H1 (cell line): ENCODE measurements around the gene TMEM209. TPM values are rescaled to one million over a fixed set of nuclear protein-coding genes. Genes with fewer than 3 reads are reported as not detected.

Experiments used
- CTCF ChIA-PET: fragments of 300-600 bp; sonication (Branson Sonifier 250); formaldehyde crosslinking; loops from one replicate; lab custom pipeline; 2021; ENCODE audit not compliant: partially characterized antibody; lab: Charles Lee
- POLR2A ChIA-PET: fragments of 300-600 bp; sonication (Branson Sonifier 250); formaldehyde crosslinking; loops from one replicate; lab custom pipeline; 2021; ENCODE audit warnings: inconsistent platforms; ENCODE audit not compliant: partially characterized antibody; lab: Charles Lee
- DNase-seq, 2 experiments: peaks; one replicate each; pipeline versions ENCODE4 v3.0.0 to v3.0.0-alpha.2; 2010 to 2022; ENCODE audit warnings: low spot score in 2 of 2, low read depth in 1 of 2, mixed read lengths in 1 of 2
- FAIRE-seq: peaks from 2 replicates; lab custom pipeline; 2011; peaks lifted over from hg19 to GRCh38; lab: Jason Lieb, UNC
- H2AFZ ChIP-seq: 2 replicates; pipeline ENCODE4 v1.8.1; 2012; ENCODE audit warnings: low read length, inconsistent platforms
- H2AK5ac ChIP-seq: 2 replicates; pipeline ENCODE4 v1.6.1; 2013; ENCODE audit warnings: low read depth, low read length
- H2BK120ac ChIP-seq: replicated peaks from 2 replicates; pipeline ENCODE3; 2013; ENCODE audit warnings: low read depth, low read length, inconsistent platforms
- H2BK12ac ChIP-seq: 2 replicates; pipeline ENCODE4 v1.6.1; 2013; ENCODE audit warnings: low read depth, low read length
- H2BK15ac ChIP-seq: 2 replicates; pipeline ENCODE4 v1.6.1; 2013; ENCODE audit warnings: low read length
- H2BK20ac ChIP-seq: 2 replicates; pipeline ENCODE4 v1.6.1; 2013; ENCODE audit warnings: low read length
- H2BK5ac ChIP-seq: 2 replicates; pipeline ENCODE4 v1.6.1; 2013; ENCODE audit warnings: low read depth, low read length
- H3K14ac ChIP-seq: 2 replicates; pipeline ENCODE4 v1.6.1; 2013; ENCODE audit warnings: inconsistent platforms; ENCODE audit not compliant: insufficient read length
- H3K18ac ChIP-seq: 2 replicates; pipeline ENCODE4 v1.6.1; 2013; ENCODE audit warnings: low read length; ENCODE audit errors: extremely low read depth
- H3K23ac ChIP-seq: 2 replicates; pipeline ENCODE4 v1.6.1; 2013; ENCODE audit warnings: inconsistent platforms; ENCODE audit not compliant: insufficient read length
- H3K23me2 ChIP-seq: 2 replicates; pipeline ENCODE4 v1.6.1; 2013; ENCODE audit warnings: low read depth, low read length
- H3K27ac ChIP-seq: 2 replicates; pipeline ENCODE4 v1.6.1; 2011; ENCODE audit warnings: low read depth, low read length, inconsistent platforms
- H3K27me3 ChIP-seq, 4 experiments: replicated peaks in 1 of 4; 1 replicate in 1 of 4; 2 replicates in 3 of 4; pipeline versions ENCODE4 v1.6.1 to v1.8.1; 2011 to 2013; ENCODE audit warnings: low read length in 3 of 4, mild to moderate bottlenecking in 3 of 4, inconsistent platforms in 2 of 4, mixed read lengths in 2 of 4, moderate library complexity in 1 of 4; ENCODE audit not compliant: control insufficient read depth in 3 of 4, insufficient read depth in 3 of 4; ENCODE audit errors: extremely low read depth in 1 of 4
- H3K36me3 ChIP-seq, 4 experiments: 2 replicates each; pipeline versions ENCODE4 v1.6.1 to v1.8.1; 2011 to 2013; ENCODE audit warnings: mild to moderate bottlenecking in 4 of 4, low read length in 3 of 4, moderate library complexity in 2 of 4, control low read depth in 1 of 4, inconsistent platforms in 1 of 4; ENCODE audit not compliant: insufficient read depth in 4 of 4, control insufficient read depth in 2 of 4
- H3K4ac ChIP-seq: replicated peaks from 2 replicates; pipeline ENCODE3; 2013; ENCODE audit warnings: low read length, low read depth, mixed read lengths, inconsistent platforms; ENCODE audit not compliant: insufficient read length
- H3K4me1 ChIP-seq, 4 experiments: replicated peaks in 1 of 4; 1 replicate in 1 of 4; 2 replicates in 3 of 4; pipeline versions ENCODE4 v1.6.1 to v1.8.1; 2011 to 2013; ENCODE audit warnings: low read length in 3 of 4, inconsistent platforms in 2 of 4, mixed read lengths in 1 of 4; ENCODE audit not compliant: insufficient read depth in 4 of 4, control insufficient read depth in 3 of 4
- H3K4me2 ChIP-seq, 2 experiments: 2 replicates each; pipeline versions ENCODE4 v1.6.1 to v1.8.1; 2011 to 2013; ENCODE audit warnings: low read depth in 2 of 2, low read length in 2 of 2, control low read depth in 1 of 2, inconsistent platforms in 1 of 2, mild to moderate bottlenecking in 1 of 2; ENCODE audit not compliant: insufficient read depth in 1 of 2
- H3K4me3 ChIP-seq, 4 experiments: fragments of 200-600, 300-600 bp in 1 of 4; sonication (generic), shearing (Covaris generic), sonication (Bioruptor Twin) in 1 of 4; 2 replicates each; pipeline versions ENCODE4 v1.5.1 to v1.8.1; 2011 to 2016; ENCODE audit warnings: low read length in 4 of 4, low read depth in 3 of 4, control low read depth in 2 of 4, inconsistent platforms in 2 of 4, mild to moderate bottlenecking in 2 of 4, mixed read lengths in 1 of 4, moderate library complexity in 1 of 4; ENCODE audit not compliant: insufficient read depth in 2 of 4; ENCODE audit errors: extremely low read depth in 1 of 4
- H3K56ac ChIP-seq: replicated peaks from 2 replicates; pipeline ENCODE3; 2013; ENCODE audit warnings: low read depth, mild to moderate bottlenecking, mixed read lengths, low read length, inconsistent platforms; ENCODE audit not compliant: insufficient read length
- H3K79me1 ChIP-seq: 2 replicates; pipeline ENCODE4 v1.6.1; 2013; ENCODE audit warnings: low read depth, low read length, control low read depth
- H3K79me2 ChIP-seq, 2 experiments: 2 replicates each; pipeline versions ENCODE4 v1.6.1 to v1.8.1; 2012 to 2013; ENCODE audit warnings: low read length in 2 of 2, mild to moderate bottlenecking in 2 of 2, inconsistent platforms in 1 of 2; ENCODE audit not compliant: insufficient read depth in 2 of 2, control insufficient read depth in 1 of 2
- H3K9ac ChIP-seq, 4 experiments: replicated peaks in 1 of 4; 1 replicate in 1 of 4; 2 replicates in 3 of 4; pipeline versions ENCODE4 v1.6.1 to v1.8.1; 2011 to 2013; ENCODE audit warnings: low read depth in 3 of 4, low read length in 3 of 4, control low read depth in 2 of 4, mild to moderate bottlenecking in 2 of 4, moderate library complexity in 2 of 4, inconsistent platforms in 1 of 4; ENCODE audit errors: extremely low read depth in 1 of 4
- H3K9me3 ChIP-seq, 2 experiments: 2 replicates each; pipeline versions ENCODE4 v1.6.1 to v1.8.1; 2012 to 2013; ENCODE audit warnings: mild to moderate bottlenecking in 2 of 2, moderate library complexity in 2 of 2, control low read depth in 1 of 2, inconsistent platforms in 1 of 2, low read depth in 1 of 2, low read length in 1 of 2, mixed read lengths in 1 of 2; ENCODE audit not compliant: insufficient read depth in 2 of 2
- H4K20me1 ChIP-seq, 2 experiments: replicated peaks in 1 of 2; 2 replicates each; pipeline versions ENCODE3 to v1.8.1; 2011 to 2013; ENCODE audit warnings: inconsistent platforms in 2 of 2, low read length in 2 of 2, mild to moderate bottlenecking in 1 of 2; ENCODE audit not compliant: insufficient read depth in 2 of 2, control insufficient read depth in 1 of 2
- H4K5ac ChIP-seq: 2 replicates; pipeline ENCODE4 v1.6.1; 2013; ENCODE audit warnings: low read length, low read depth, mixed read lengths, inconsistent platforms; ENCODE audit not compliant: insufficient read length
- H4K8ac ChIP-seq: 2 replicates; pipeline ENCODE4 v1.8.0; 2013; ENCODE audit warnings: mild to moderate bottlenecking, moderate library complexity, low read length, inconsistent platforms; ENCODE audit not compliant: insufficient read depth; ENCODE audit errors: extremely low read depth
- H4K91ac ChIP-seq: replicated peaks from 2 replicates; pipeline ENCODE3; 2013; ENCODE audit warnings: low read length, mixed read lengths, inconsistent platforms; ENCODE audit not compliant: insufficient read length
- CBX5 ChIP-seq: fragments of 300-800, 300-1000 bp; sonication (generic); IDR thresholded peaks from 2 replicates; pipeline ENCODE4 v1.7.1; 2016; ENCODE audit warnings: antibody characterized with exemption, low read length, low read depth
- CHD2 ChIP-seq: IDR thresholded peaks from 2 replicates; pipeline ENCODE4 v1.6.1; 2012; ENCODE audit warnings: low read length, improper control_type of control experiment
- GTF2F1 ChIP-seq: IDR thresholded peaks from 2 replicates; pipeline ENCODE4 v1.6.1; 2012; ENCODE audit warnings: low read depth, low read length, improper control_type of control experiment, borderline replicate concordance
- JUN ChIP-seq: IDR thresholded peaks from 2 replicates; pipeline ENCODE4 v1.6.1; 2011; ENCODE audit warnings: low read depth, mild to moderate bottlenecking, improper control_type of control experiment, low read length
- KDM4A ChIP-seq: IDR thresholded peaks from one replicate; pipeline ENCODE4 v1.7.1; 2012; ENCODE audit warnings: low read depth, mild to moderate bottlenecking, moderate library complexity, low read length, inconsistent platforms; ENCODE audit not compliant: severe bottlenecking
- MAFK ChIP-seq: IDR thresholded peaks from 2 replicates; pipeline ENCODE4 v1.6.1; 2012; ENCODE audit warnings: low read depth, mild to moderate bottlenecking, improper control_type of control experiment, low read length
- SRF ChIP-seq: IDR thresholded peaks from 2 replicates; pipeline ENCODE4 v1.6.1; 2011; ENCODE audit warnings: mild to moderate bottlenecking, low read depth, low read length, moderate library complexity
- WGBS, 2 experiments: shearing (Covaris generic) in 1 of 2; methylation state at CpG; one replicate each; pipeline versions ENCODE4 v1.1.6 to v1.1.7; 2013 to 2015; ENCODE audit warnings: low lambda C conversion rate in 2 of 2, mixed read lengths in 2 of 2, inconsistent platforms in 1 of 2, low coverage in 1 of 2, missing lambda C conversion rate in 1 of 2; ENCODE audit not compliant: insufficient replicate concordance in 2 of 2, insufficient coverage in 1 of 2, insufficient read length in 1 of 2; ENCODE audit errors: extremely low coverage in 1 of 2, missing lambda C conversion rate in 1 of 2; 5-methylcytosine and 5-hydroxymethylcytosine counted together
- polyA plus RNA-seq, 7 experiments: library from polyadenylated mRNA; depleted of rRNA in 3 of 7; stranded (reverse) in 5 of 7; unstranded in 2 of 7; fragments of >200 nt in 5 of 7; fragments of 200-250 nt in 2 of 7; gene quantifications; 1 replicate in 5 of 7; 2 replicates in 1 of 7; 4 replicates in 1 of 7; pipeline versions ENCODE4 v1.2.1 to v1.2.3, GENCODE V29; 2011 to 2013; ENCODE audit warnings: missing spikeins in 2 of 7, mixed read lengths in 2 of 7
- total RNA-seq: library from RNA; stranded (reverse); fragmentation: NEBNext Ultra II Directional; extraction: Animal tissue kit (Norgen Biotek cat#: 25700); gene quantifications from 2 replicates; pipeline ENCODE4 v1.2.1, GENCODE V29; 2021

Gene TMEM209
- total and polyA plus RNA-seq, 2 of the 8 experiments (the other 6 are each of a cell fraction or from before 2014, with no cell fraction given): 28.5 to 30.5 TPM

- Histone ChIP-seq H3K9me3 (no peaks in the 10 kb centered on the region), H2BK12ac (no peak overlapping the region), H3K27me3 (no peaks in the 10 kb centered on the region), H2AK5ac (no peak overlapping the region), H3K4me3 (no peak overlapping the region), H3K79me2 (no peaks in the 10 kb centered on the region), H2BK15ac (no peak overlapping the region), H3K56ac (no peak overlapping the region), H2AFZ (no peak overlapping the region), H3K36me3 (peaks cover 0 to 11% (median 2%) of the 10 kb centered on the region in 4 experiments; a peak in 4 of 8 replicates), H3K9ac (no peak overlapping the region), H3K23ac (no peak overlapping the region), H3K18ac (no peak overlapping the region), H4K5ac (no peak overlapping the region), H2BK20ac (no peak overlapping the region), H3K27ac (no peak overlapping the region), H3K14ac (no peak overlapping the region), H2BK5ac (no peak overlapping the region), H4K91ac (no peak overlapping the region), H2BK120ac (no peak overlapping the region), H4K8ac (no peak overlapping the region), H3K4me1 (peaks cover 0 to 3% (median 0%) of the 10 kb centered on the region in 4 experiments; a peak in 1 of 7 replicates), H3K4me2 (no peak overlapping the region), H4K20me1 (peaks cover 0 to 1% of the 10 kb centered on the region in 2 experiments), H3K79me1 (no peaks in the 10 kb centered on the region), H3K23me2 (no peaks in the 10 kb centered on the region), H3K4ac (no peak overlapping the region)
- 94% methylated on average over 12 of the region's 12 CpGs; no CpG with 5 or more reads in 1 of the 2 experiments for WGBS, 2 experiments
- FAIRE-seq (no peak), DNase-seq (no peak)
- ChIA-PET POLR2A (interaction anchor here (2.0 kb wide), 1 partner anchor 9 kb away, joined by 7 read pairs; no protein-coding TSS in a partner anchor), CTCF (interaction anchor here (1.1 to 1.6 kb wide), 2 partner anchors 68 to 70 kb away, joined by 3 read pairs; no protein-coding TSS in a partner anchor)
- TF ChIP-seq CBX5 (no peak), KDM4A (no peak), CHD2 (no peak), SRF (no peak), JUN (no peak), GTF2F1 (no peak), MAFK (no peak)
Measured at GRCh38 chr7:130131964-130132875, 73.0 kb downstream of the TMEM209 start.
